ENCODE measurements around the gene CFAP58. TPM values are rescaled to one million over a fixed set of nuclear protein-coding genes. Genes with fewer than 3 reads are reported as not detected.

The CFAP58 gene
- total RNA-seq, 1 experiment from 2014 or later = 0.21 TPM

DNA sequence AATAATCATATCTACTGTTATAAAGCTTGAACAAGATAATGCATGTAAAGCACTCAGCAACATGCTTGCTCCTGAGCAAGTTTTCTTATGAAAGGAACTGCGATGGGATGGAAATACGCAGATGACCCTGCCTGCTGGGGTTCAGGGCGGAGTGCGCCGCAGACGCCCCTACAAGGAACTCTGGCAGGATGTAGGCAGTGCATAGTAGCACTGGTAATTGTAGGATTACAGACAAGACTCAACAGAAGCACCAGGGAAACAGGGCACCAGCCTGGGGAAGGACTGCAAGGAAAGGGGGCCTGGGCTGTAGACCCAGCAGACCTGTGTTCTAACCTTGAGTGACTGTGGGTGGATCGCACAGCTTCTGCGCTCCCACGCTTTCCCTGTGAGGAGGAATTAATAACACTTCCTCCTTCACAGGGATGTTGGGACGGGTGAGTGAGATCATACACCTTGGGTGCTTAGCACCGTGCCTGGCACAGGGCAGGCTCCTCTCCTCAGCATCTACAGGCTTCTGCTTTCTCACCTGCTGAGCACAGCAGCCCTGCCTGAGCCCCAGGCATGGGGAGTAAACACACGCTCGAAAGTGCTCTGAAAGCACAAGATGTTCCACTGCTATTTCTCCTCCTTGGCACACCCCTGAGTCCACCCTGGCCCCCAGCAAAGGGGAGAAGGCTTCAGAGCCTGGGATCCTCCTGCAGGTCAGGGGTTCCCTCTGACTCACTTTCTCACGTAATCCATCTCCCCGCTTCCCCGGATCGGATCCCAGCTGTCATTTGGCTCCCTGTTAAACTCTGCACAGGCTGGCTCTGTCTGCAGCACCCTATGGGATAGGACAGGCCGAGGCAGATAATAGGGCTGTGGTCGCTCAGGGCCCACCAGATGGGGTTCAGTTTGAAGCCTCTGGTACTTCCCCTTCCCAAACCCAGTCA lies 34.6 kb upstream of the CFAP58 start:
- in situ Hi-C loops (cut with HindIII; ENCODE audit: low pct_unique_long_range_greater_than_20kb, low sequenced_read_pairs) = no loop called here
- no peak for DNase-seq (ENCODE audit: low read depth, low spot score)

DNA sequence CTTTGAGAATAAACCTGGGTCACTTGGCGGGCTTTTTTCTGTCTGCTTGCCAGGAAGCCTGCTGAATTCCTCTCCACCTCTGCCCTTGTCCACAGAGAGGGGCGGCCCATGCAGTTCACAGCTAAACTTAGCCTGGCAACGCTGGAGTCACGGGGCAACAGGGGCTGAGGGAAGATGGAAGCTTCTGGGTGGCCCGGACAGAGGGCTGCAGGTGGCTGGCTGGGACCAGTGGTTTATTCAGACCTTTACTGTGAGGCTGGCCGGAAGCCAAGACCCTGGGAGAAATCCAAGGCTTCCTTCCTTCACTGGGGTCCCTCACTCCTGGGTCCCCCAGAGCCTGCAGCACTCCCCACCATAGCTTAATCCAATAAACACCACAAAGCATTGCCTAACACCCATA lies 32.4 kb upstream of the CFAP58 start:
- in situ Hi-C loops (cut with HindIII; ENCODE audit: low pct_unique_long_range_greater_than_20kb, low sequenced_read_pairs) = no loop called here
- no peak for DNase-seq (ENCODE audit: low read depth, low spot score)

DNA sequence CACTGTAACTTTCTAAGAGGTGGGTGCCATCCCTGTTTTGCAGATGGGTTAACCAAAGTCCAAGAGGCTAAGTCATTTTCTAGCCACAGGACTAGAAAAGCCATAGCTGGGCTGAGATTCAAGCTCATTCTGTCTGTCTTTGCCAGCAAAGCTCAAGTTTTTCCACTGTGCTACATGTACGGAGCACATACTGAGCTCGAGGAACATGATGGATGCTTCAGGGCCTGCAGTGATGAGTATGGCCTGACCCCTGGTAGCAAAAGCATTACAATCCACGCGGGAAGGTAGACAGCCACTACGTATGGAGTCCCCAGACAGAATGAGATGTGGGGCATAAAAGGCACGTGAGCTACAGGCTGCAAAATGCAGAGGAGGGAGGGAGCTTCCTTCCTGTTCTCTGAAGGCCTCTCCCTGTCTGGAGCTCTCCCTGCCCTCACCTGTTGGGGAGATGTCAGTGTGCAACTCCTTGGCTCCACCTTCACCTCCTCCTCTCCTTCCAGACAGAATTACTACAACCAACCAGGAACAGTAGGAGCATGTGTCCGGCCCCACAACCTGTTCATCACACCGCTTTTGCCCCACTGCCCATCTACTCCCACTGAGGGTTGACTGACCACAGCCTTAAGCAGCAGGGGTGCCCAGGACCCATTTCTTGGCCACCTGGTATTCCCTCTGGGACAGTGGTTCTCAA lies 31.8 kb upstream of the CFAP58 start:
- in situ Hi-C loops (cut with HindIII; ENCODE audit: low pct_unique_long_range_greater_than_20kb, low sequenced_read_pairs) = no loop called here
- no peak for DNase-seq (ENCODE audit: low read depth, low spot score)

DNA sequence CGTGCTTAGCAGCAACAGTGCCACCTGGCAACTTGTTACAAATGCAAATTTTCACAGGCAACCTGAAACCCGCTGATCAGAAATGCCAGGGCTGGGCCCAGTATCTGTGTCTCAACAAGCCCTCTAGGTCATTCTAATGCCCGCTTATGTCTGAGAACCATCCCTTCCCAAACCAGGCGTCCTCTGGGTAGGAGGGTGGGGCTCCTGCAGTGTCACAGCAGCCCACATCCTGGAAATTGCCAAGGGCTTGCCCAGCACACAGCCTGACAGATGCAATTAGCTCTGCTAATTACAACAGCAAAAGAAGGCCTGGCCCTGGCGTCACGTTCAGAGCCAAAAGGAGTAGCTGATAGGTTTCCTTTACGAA lies 31.2 kb upstream of the CFAP58 start:
- DNase-seq (ENCODE audit: low read depth, low spot score) = no peak

DNA sequence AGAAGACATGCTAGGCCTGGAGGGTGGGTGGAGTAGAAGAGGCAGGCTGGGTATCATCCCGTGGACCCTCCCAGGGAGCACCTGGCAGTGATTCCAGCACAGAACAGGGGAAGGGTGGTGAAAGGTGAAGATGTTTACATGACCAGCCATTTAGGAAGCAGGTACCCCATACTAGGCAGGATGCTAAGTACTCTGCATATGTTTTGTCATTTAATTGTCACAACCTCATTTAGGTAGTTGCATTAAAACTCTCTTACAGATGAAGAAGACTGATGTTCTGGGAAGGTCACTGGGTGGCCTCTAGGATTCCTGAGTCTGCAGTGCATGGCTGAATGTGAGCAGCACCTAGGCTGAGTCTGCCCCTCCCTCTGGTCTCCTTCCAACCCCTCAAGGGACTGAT lies 30.5 kb upstream of the CFAP58 start:
- no peak for DNase-seq (ENCODE audit: low read depth, low spot score)
- in situ Hi-C loops (cut with HindIII; ENCODE audit: low pct_unique_long_range_greater_than_20kb, low sequenced_read_pairs) = no loop called here

More for the DNA sequence above, 31.2 kb upstream of the CFAP58 start:
- in situ Hi-C loops (cut with HindIII; ENCODE audit: low pct_unique_long_range_greater_than_20kb, low sequenced_read_pairs) = no loop called here

DNA sequence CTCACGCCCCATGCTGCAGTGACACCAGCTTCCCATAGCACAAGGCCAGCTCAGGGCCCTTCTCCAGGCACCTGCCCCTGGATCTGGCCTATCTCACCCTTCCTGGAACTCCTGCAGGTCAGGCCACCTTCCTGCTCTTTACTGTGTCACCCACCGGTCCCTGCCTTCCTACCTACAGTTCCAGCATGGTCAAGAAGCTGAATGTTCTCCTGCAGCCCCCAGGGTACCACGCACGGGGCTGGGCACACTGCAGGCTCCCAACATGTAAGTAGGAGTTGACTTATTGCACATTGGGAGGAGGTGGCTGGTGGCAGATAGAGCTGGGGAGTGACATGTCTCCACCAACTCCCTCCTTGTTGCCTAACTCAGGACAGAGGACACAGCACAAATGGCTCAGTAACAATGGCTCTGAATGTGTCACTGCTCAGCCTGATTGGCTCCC lies 29.9 kb upstream of the CFAP58 start:
- in situ Hi-C loops (cut with HindIII; ENCODE audit: low pct_unique_long_range_greater_than_20kb, low sequenced_read_pairs) = no loop called here
- no peak for DNase-seq (ENCODE audit: low read depth, low spot score)

DNA sequence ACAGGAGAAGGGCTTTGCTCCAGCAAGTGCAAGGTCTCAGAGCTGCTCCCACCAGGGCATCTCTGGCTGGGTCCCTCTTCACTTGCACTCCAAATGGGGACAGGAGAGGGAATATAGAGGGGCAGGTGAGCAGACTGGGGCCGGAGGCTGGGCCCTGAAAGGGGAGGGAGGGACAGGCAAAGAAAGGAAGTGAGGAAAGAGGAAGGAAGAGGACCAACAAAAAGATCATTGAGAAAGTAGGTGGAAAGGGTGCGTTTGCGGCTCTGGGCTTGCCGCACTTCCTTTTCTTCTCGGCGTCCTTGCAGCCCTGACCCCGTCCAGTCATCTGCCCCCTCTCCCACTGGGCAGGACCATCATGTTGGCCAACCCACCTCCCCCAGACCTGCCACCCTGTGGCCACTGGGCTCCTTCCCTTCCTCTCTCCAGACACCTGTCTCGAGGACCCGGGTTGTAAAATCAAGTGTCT lies 29.4 kb upstream of the CFAP58 start:
- in situ Hi-C loops (cut with HindIII; ENCODE audit: low pct_unique_long_range_greater_than_20kb, low sequenced_read_pairs) = no loop called here
- no peak for DNase-seq (ENCODE audit: low read depth, low spot score)

DNA sequence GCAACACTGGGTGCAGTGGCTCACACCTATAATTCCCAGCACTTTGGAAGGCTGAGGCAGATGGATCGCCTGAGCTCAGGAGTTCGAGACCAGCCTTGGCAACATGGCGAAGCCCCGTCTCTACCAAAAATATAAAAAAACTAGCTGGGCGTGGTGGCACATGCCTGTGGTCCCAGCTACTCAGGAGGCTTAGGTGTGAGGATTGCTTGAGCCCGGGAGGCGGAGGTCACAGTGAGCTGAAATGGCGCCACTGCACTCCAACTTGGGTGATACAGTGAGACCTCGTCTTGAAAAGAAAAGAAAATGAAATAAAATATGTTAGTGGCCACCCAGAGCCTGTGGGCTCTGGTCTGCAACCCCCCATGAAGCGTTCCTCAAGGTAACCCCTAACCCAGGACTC lies 28.7 kb upstream of the CFAP58 start:
- no peak for DNase-seq (ENCODE audit: low read depth, low spot score)
- in situ Hi-C loops (cut with HindIII; ENCODE audit: low pct_unique_long_range_greater_than_20kb, low sequenced_read_pairs) = no loop called here

DNA sequence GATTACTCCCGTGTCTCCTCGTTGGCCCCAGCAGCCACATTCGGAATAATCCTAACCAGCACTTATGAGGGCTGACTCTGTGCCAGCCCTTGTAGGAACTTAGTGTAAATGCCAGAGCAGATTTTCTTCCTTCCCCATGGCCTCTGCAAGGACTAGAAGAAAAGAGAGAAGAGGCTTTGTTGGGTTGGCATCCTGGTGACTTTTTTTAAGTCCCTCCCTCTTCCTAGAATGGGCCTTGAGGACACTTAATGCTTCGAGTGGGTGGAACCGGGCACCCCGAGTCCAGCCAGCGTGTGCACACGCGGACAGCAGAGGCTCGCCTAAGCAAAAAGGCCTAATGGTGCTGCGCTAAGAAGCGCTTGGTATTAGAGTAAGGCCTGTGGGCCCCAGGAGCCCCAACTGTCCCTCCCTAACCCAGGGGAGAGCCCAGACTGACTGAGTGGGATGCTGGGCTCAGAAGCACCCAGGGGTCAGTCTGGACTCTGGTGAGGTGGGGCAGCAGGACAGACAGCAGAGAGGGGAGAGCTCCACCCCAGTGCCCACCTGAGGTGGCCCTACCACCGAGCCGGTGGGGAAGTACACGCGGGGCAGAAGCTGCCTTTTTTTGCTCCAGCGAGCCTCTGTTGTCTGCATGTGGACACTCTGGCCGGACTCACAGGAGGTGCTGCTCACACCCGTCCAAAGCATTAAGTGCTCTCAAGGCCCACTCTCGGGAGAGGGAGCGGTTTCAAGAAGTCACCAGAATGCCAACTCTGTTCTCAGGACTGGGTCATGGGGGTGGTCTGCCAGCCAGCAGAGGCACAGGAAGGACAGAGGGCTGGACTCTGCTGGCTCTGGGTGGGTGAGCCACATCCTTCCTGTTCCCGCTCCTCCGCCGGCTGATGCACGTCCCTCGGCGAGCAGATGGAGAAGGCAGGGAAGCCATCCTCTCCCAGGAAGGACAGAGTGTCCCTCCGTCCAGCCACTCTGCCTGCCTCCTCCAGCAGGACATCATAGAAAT lies 27.9 kb upstream of the CFAP58 start:
- in situ Hi-C loops (cut with HindIII; ENCODE audit: low pct_unique_long_range_greater_than_20kb, low sequenced_read_pairs) = no loop called here
- no peak for DNase-seq (ENCODE audit: low read depth, low spot score)

DNA sequence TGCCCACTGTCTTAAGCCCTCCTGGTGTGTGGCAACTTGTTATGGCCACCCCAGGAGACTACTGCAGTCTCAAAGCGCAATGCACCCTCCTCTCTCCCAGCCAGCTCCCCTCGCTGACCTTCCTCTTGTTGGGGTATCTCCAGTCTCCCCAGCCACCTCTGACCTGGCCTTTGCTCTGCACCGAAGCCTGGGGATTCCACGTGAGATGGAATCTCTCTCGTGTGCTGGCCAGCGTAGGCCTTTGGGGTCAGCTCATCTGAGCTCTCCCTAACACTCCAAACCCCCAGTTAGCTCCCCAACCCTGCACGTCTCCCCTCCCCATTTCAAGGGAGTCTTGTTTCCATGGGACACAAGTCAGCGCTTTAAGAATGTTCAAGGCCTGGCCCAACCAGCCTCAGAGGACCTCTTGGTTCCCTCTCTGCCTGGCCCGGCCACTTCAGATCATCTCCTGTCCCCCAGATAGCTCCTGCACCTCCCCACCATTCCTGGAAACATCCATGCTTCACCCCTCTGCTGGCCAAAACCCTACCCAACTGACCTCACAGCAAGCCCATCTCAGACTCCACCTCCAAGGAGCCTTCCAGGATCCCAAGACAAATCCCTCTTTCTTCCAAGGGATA lies 26.5 kb upstream of the CFAP58 start:
- in situ Hi-C loops (cut with HindIII; ENCODE audit: low pct_unique_long_range_greater_than_20kb, low sequenced_read_pairs) = no loop called here
- no peak for DNase-seq (ENCODE audit: low read depth, low spot score)

DNA sequence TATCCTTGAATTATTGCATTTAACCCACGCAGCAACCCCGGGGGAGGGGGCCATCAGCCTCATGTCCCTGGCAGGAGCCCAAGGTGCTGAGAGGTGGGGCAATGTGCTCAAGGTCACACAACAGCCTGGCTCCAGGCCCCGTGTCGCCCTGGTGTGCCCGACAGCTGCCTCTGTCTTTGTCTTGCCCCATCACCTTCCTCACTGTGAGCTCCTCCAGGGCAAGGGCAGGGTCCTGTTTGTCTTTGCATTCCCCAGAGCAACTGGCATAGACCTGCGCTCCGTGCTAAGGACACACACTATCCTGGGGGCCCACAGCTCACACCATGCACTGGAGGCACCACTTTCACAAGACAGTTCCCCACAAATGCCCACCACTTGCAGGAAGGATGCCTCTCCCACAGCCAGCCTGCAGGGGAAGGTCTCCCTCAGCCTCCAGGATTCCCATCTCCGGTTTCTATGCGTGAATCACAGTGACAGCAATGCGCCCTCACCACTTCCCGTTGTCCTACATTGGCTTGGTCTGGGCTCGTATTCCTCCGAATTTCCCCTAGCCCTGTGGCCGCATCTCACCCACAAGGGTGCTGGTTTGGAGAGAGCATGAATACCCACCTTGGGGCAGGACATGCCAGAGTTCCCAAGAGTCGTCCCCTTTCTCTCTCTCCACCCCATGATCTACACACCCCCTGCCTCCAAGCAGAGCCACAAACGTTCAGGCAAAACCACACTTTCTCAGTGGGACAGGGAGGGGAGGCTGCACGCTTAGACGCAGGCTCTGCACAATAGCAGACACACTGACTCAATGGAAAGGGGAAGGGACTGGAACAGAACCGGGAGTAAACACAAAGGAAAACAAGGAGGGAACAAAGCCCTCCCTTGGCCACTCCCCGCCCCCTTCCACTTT lies 25.6 kb upstream of the CFAP58 start:
- no peak for DNase-seq (ENCODE audit: low read depth, low spot score)
- in situ Hi-C loops (cut with HindIII; ENCODE audit: low pct_unique_long_range_greater_than_20kb, low sequenced_read_pairs) = no loop called here

DNA sequence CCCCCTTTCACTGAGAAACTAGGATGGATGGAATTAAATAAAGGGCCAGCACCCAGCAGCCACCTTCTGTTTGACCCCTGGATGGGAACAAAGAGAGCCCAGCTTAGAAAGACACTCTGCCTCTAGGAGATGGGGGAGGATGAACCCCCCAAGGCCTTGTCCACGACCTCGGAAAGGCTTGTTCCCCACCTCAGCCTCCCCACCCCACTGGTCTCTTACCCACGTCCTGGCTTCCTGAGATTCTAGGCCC lies 25.1 kb upstream of the CFAP58 start:
- no peak for DNase-seq (ENCODE audit: low read depth, low spot score)
- in situ Hi-C loops (cut with HindIII; ENCODE audit: low pct_unique_long_range_greater_than_20kb, low sequenced_read_pairs) = no loop called here

DNA sequence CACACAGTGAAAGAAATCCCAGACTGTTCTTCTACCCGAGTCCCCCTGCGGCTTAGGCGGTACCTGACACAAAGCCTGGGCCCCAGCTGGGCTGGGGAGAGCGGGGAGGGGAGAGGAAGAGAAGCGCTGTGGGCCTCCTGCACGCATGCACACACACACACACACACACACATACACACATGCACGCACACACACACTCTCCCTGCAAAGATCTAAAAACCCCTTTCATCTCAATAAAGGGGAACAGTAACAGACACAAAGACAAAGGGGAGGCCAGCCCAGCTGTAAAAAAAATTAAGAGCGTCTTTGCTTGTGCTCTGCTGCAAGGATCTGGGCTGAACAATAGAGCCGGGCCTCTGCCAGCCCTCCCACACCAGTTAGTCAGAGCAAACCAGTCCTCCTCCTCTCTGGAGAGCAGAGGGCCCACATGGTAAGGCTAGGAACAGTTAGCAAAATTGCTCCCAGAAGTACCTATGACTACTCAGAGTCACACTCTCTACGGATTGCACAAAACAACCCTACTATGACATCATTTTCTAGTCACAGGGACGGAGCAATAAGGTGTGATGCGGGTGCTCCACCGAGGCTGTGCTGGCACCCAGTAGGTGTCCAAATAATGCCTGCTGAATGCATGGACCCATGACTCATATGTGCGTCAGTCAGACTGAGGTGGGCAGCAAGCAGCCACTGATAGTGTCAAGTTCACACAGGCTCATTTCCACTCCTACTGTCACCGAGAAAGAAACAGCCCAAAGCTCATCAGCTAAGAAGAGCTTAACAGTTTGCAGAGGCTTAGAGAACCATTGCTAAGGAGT lies 24.5 kb upstream of the CFAP58 start:
- in situ Hi-C loops (cut with HindIII; ENCODE audit: low pct_unique_long_range_greater_than_20kb, low sequenced_read_pairs) = no loop called here
- peak; percentile 59 for DNase-seq (ENCODE audit: low read depth, low spot score)

DNA sequence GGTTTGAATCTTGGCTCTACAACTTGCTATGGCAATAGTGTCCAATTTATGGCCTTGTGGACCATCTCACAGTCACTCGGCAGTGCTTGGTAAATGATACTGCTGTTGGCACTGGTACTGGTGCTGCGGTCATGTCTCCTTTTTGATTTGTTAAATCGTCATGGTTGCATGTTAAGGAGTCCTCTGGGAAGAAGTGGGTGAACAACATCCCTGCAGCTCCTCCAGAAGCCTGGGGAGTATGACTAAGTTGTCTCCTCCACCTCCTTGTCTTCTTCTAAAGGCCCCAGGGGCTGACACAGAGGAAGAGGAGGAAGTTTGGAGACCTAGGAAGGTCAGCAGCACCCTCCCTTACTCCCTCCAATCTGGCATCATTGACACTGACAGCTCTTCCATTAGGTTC lies 23.9 kb upstream of the CFAP58 start:
- in situ Hi-C loops (cut with HindIII; ENCODE audit: low pct_unique_long_range_greater_than_20kb, low sequenced_read_pairs) = no loop called here
- no peak for DNase-seq (ENCODE audit: low read depth, low spot score)

DNA sequence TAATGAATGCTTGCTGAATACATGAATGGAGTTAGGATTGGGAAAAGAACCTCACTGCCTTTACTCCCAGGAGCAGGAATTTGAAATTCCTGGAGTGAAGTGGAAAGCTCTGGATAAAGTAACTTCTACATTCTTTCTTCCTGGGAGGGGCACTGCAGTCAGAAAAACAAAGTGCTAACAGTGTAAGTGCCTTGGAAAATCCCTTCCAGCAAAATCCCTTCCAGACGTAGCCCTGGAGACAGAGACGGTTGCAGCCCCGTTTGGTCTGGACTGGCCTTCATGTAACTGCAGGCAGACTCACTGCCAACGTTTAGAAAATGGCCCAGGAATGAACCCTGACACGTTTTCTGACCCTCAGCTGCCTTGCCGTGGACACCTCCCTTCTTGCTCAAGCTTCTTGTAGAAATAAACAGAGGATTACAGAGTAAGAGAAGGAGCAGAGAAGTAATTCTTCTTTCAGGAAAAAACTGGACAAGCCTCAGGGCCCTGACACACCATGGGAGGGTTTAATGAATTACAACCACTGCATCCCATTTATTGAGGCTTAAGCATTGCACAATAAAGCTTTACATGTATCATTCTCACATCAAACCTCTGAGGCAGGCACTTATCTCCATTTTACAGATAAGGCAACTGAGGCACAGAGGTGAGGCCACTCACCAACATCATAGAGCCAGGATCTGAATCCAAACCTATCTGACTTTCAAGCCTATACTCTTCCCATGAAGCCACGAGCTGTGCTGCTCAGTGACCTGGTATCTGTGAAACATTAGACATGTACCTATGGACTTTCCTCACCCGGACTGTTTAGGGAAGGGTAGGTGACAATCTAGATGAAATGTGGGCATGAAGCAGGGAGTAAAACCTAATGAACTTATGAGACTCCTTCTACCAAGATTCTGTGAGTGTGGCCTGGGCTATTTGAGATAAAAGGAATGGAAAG lies 23.2 kb upstream of the CFAP58 start:
- in situ Hi-C loops (cut with HindIII; ENCODE audit: low pct_unique_long_range_greater_than_20kb, low sequenced_read_pairs) = no loop called here
- no peak for DNase-seq (ENCODE audit: low read depth, low spot score)
